K562 (cell line): ENCODE data around the gene TSPAN32. TPM values are rescaled to one million over a fixed set of nuclear protein-coding genes. Genes with fewer than 3 reads are reported as not detected.

Experiments used
- ATAC-seq: fragments of 200-7000 bp; cut with Tn5 transposase; 3 replicates; pipeline ENCODE4 v1.9.1; 2020; ENCODE audit warnings: moderate library complexity
- BruUV-seq: library from RNA; stranded (reverse); fragments of 400-500 nt; replicated peaks from 2 replicates; lab custom pipeline; 2021; lab: Mats Ljungman, UMichigan
- CTCF ChIA-PET: fragments of 300-600 bp; formaldehyde crosslinking; extraction: SDS; loops from one replicate; lab custom pipeline; 2021; ENCODE audit warnings: low intra/inter-chr PET ratio; lab: Yijun Ruan, JAX
- POLR2A ChIA-PET: fragments of 300-600, 350-650 bp; sonication (Branson Sonifier 250); formaldehyde crosslinking; extraction: SDS; loops from one replicate; lab custom pipeline; 2021; ENCODE audit warnings: antibody characterized with exemption, inconsistent platforms; lab: Yijun Ruan, JAX
- DNase-seq, 4 experiments: peaks; one replicate each; pipeline versions ENCODE4 v3.0.0 to v3.0.0-alpha.2; 2011 to 2018; ENCODE audit warnings: low spot score in 3 of 4, mixed read lengths in 3 of 4; ENCODE audit errors: extremely low read depth in 1 of 4
- FAIRE-seq: peaks from 2 replicates; lab custom pipeline; 2011; peaks lifted over from hg19 to GRCh38; lab: Jason Lieb, UNC
- H2AFZ ChIP-seq: 2 replicates; pipeline ENCODE4 v1.6.0; 2011; ENCODE audit warnings: low read depth, low read length, control low read depth, inconsistent platforms
- H3K27ac ChIP-seq: fragments of 200-600 bp; 3 replicates; pipeline ENCODE4 v1.8.0; 2011; ENCODE audit warnings: low read depth, mild to moderate bottlenecking, control low read depth, inconsistent platforms, low read length, moderate library complexity, mixed read lengths; ENCODE audit errors: extremely low read depth
- H3K27me3 ChIP-seq, 2 experiments: fragments of 300-600 bp in 1 of 2; 2 replicates in 1 of 2; 3 replicates in 1 of 2; pipeline versions ENCODE4 v1.6.0 to v1.8.0; 2011; ENCODE audit warnings: inconsistent platforms in 2 of 2, low read length in 2 of 2, mild to moderate bottlenecking in 1 of 2, mixed read lengths in 1 of 2, moderate library complexity in 1 of 2; ENCODE audit not compliant: control insufficient read depth in 2 of 2, insufficient read depth in 2 of 2
- H3K36me3 ChIP-seq: fragments of 300-600 bp; 3 replicates; pipeline ENCODE4 v1.8.0; 2011; ENCODE audit warnings: mild to moderate bottlenecking, low read length, inconsistent platforms; ENCODE audit not compliant: control insufficient read depth, insufficient read depth
- H3K4me1 ChIP-seq, 2 experiments: fragments of 200-600 bp in 1 of 2; replicated peaks in 1 of 2; 2 replicates in 1 of 2; 3 replicates in 1 of 2; pipeline versions ENCODE4 v1.5.1 to v1.8.0; 2011; ENCODE audit warnings: inconsistent platforms in 2 of 2, low read length in 2 of 2, mild to moderate bottlenecking in 1 of 2, mixed read lengths in 1 of 2, moderate library complexity in 1 of 2; ENCODE audit not compliant: control insufficient read depth in 2 of 2, insufficient read depth in 2 of 2
- H3K4me2 ChIP-seq: 2 replicates; pipeline ENCODE4 v1.6.1; 2011; ENCODE audit warnings: low read length, control low read depth, inconsistent platforms, mixed read lengths; ENCODE audit not compliant: insufficient read depth
- H3K4me3 ChIP-seq: fragments of 200-600 bp; sonication (generic), shearing (Covaris generic); 2 replicates; pipeline ENCODE4 v1.5.1; 2016; ENCODE audit warnings: control low read depth, inconsistent platforms
- H3K79me2 ChIP-seq: fragments of 200-600 bp; 3 replicates; pipeline ENCODE4 v1.8.0; 2011; ENCODE audit warnings: low read length, inconsistent platforms; ENCODE audit not compliant: control insufficient read depth, insufficient read depth
- H3K9ac ChIP-seq, 2 experiments: 2 replicates each; pipeline versions ENCODE4 v1.6.0 to v1.6.1; 2011; ENCODE audit warnings: low read depth in 2 of 2, low read length in 2 of 2, control low read depth in 1 of 2, inconsistent platforms in 1 of 2, mild to moderate bottlenecking in 1 of 2, mixed read lengths in 1 of 2; ENCODE audit not compliant: insufficient read depth in 1 of 2
- H3K9me1 ChIP-seq: one replicate; pipeline ENCODE4 v1.6.0; 2011; ENCODE audit warnings: inconsistent platforms, mild to moderate bottlenecking, low read length, moderate library complexity; ENCODE audit not compliant: control insufficient read depth, insufficient read depth
- H3K9me3 ChIP-seq: replicated peaks from 2 replicates; pipeline ENCODE4 v1.5.1; 2011; ENCODE audit warnings: low read depth, low read length, inconsistent platforms; ENCODE audit not compliant: control insufficient read depth, insufficient read depth
- H4K20me1 ChIP-seq: replicated peaks from 2 replicates; pipeline ENCODE4 v1.6.1; 2011; ENCODE audit warnings: low read length, inconsistent platforms, mixed read lengths; ENCODE audit not compliant: control insufficient read depth, insufficient read depth
- BRF1 ChIP-seq: IDR thresholded peaks from 3 replicates; pipeline ENCODE4 v1.6.1; 2011; ENCODE audit warnings: borderline replicate concordance, mild to moderate bottlenecking; ENCODE audit not compliant: insufficient read length; ENCODE audit errors: extremely low read depth
- IRF1 ChIP-seq: sonication (generic); formaldehyde crosslinking; IDR thresholded peaks from 2 replicates; pipeline ENCODE4 v1.8.0; 2022; ENCODE audit warnings: missing genetic modification reagents, mild to moderate bottlenecking, borderline replicate concordance
- SAFB2 ChIP-seq: fragments of 200-400 bp; formaldehyde crosslinking; IDR thresholded peaks from 2 replicates; pipeline ENCODE4 v1.6.1; 2018; ENCODE audit warnings: borderline replicate concordance, low read length, low read depth, moderate library complexity; ENCODE audit not compliant: severe bottlenecking
- SIRT6 ChIP-seq: IDR thresholded peaks from one replicate; pipeline ENCODE4 v1.6.1; 2012; ENCODE audit warnings: low read depth, mild to moderate bottlenecking, control low read depth, inconsistent platforms, low read length, moderate library complexity
- SPI1 ChIP-seq: IDR thresholded peaks from 2 replicates; pipeline ENCODE4 v1.6.1; 2011; ENCODE audit warnings: low read depth, low read length, control low read depth, borderline replicate concordance
- ZMIZ1 ChIP-seq, 2 experiments: fragments of 150-350 bp in 1 of 2; IDR thresholded peaks; 2 replicates each; pipeline ENCODE4 v1.6.1; 2012 to 2016; ENCODE audit warnings: low read depth in 2 of 2, low read length in 2 of 2, mild to moderate bottlenecking in 1 of 2, moderate library complexity in 1 of 2
- WGBS: fragments of 100-300 bp; shearing (Covaris generic); methylation state at CpG from one replicate; pipeline ENCODE4 v1.1.6; 2016; ENCODE audit warnings: low coverage, mixed read lengths; ENCODE audit not compliant: insufficient coverage; ENCODE audit errors: missing lambda C conversion rate; 5-methylcytosine and 5-hydroxymethylcytosine counted together
- in situ Hi-C: fragments of 300-500 bp; cut with MboI; formaldehyde crosslinking; loops from 4 replicates; pipeline ENCODE4 v1.15.0; 2018; ENCODE audit warnings: inconsistent platforms, mixed read lengths
- intact Hi-C: fragments of 100-400 bp; cut with micrococcal nuclease; formaldehyde crosslinking; loops from 2 replicates; pipeline ENCODE4 v1.14.2; 2022
- polyA plus RNA-seq, 8 experiments: library from polyadenylated mRNA; depleted of rRNA in 4 of 8; stranded (reverse) in 5 of 8; unstranded in 3 of 8; fragments of >200 nt; fragmentation: Nextera tagmentation in 2 of 8; fragmentation: Illumina TruSeq in 1 of 8; extraction: Ambion mirVana in 2 of 8; extraction: Trizol in 1 of 8; gene quantifications; 2 replicates each; pipeline versions ENCODE4 v1.2.1 to v1.2.3, GENCODE V29; 2011 to 2014; ENCODE audit warnings: inconsistent platforms in 1 of 8, missing spikeins in 1 of 8
- total RNA-seq, 7 experiments: library from RNA; depleted of rRNA in 6 of 7; stranded (reverse); fragments of >200 nt in 6 of 7; fragmentation: Illumina TruSeq in 2 of 7; extraction: Trizol in 2 of 7; gene quantifications; 2 replicates each; pipeline versions ENCODE4 v1.2.1 to v1.2.3, GENCODE V29; 2011 to 2021; ENCODE audit warnings: low replicate concordance in 1 of 7
- TF ChIP-seq, protein P1 (sequence below): IDR thresholded peaks from 2 replicates; pipeline ENCODE4 v1.6.1; 2016; ENCODE audit warnings: missing genetic modification characterization, missing compliant biosample characterization

TSPAN32 gene
- total and polyA plus RNA-seq, 9 of the 15 experiments (the other 6 are each of a cell fraction or from before 2014, with no cell fraction given): 0.21 to 7.3 (median 2.6) TPM

DNA sequence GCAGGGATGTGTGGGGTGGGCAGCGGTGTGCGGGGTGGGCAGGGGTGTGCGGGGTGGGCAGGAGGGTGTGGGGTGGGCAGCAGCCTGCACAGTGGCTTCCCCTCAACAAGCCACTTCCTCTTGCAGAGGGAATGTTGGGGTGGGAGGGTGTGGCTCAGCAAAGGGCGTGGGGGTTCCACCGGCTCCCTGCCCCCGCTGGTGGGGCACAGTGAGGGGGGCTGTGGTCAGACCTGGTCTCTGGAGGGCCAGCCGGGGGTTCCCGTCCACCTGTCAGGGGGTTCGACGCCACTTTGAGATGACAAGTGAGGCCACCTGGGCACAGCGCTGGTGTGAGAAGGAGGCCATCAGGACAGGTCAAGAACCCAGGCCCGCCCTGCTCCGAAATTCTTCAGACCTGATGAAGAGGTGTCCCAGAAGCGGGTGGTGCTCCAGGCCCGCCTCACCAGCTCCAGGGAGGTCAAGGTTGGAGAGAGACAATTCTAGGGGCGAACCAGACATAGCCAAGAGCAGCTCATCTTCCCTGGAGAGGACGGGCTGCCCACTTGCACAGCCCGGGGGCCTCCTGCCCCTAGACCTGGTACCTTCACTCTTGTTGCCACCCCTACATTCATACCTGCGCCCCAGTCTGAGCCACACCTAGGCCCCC lies 1.4 kb upstream of the TSPAN32 start:
- no peaks in the 10 kb centered on the region for H3K9me1 ChIP-seq
- H3K27ac ChIP-seq: no peak overlapping the region
- no TSS peak for BruUV-seq
- FAIRE-seq (no peak), ATAC-seq (no peak), DNase-seq (no peak)
- no peaks in the 10 kb centered on the region for H3K36me3 ChIP-seq
- H3K4me1 ChIP-seq: peaks cover 49 to 80% of the 10 kb centered on the region in 2 experiments
- no peak overlapping the region; the same call in 1 of the 2 replicates for H3K4me3 ChIP-seq
- no peaks in the 10 kb centered on the region for H3K9me3 ChIP-seq
- no peak overlapping the region for H3K9ac ChIP-seq
- intact Hi-C loops: loop anchor here (10.0 kb wide), 2 partner anchors 234 to 594 kb away; no protein-coding TSS in a partner anchor
- H3K27me3 ChIP-seq: no peaks in the 10 kb centered on the region
- TF ChIP-seq ZMIZ1 (IDR thresholded peaks at IDR 0.05; ENCODE audit: low read depth in 2 of 2, low read length in 2 of 2) (no peak), BRF1 (no peak), SPI1 (peak; percentile 58; the same call in 1 of the 2 replicates), SAFB2 (no peak), SIRT6 (no peak), IRF1 (CRISPR knock-in tag) (no peak)
- TF ChIP-seq, protein P1, sequence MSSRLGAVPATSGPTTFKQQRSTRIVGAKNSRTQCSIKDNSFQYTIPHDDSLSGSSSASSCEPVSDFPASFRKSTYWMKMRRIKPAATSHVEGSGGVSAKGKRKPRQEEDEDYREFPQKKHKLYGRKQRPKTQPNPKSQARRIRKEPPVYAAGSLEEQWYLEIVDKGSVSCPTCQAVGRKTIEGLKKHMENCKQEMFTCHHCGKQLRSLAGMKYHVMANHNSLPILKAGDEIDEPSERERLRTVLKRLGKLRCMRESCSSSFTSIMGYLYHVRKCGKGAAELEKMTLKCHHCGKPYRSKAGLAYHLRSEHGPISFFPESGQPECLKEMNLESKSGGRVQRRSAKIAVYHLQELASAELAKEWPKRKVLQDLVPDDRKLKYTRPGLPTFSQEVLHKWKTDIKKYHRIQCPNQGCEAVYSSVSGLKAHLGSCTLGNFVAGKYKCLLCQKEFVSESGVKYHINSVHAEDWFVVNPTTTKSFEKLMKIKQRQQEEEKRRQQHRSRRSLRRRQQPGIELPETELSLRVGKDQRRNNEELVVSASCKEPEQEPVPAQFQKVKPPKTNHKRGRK: no peak
- no peak overlapping the region for H2AFZ ChIP-seq
- in situ Hi-C loops: no loop called here
- H4K20me1 ChIP-seq: no peaks in the 10 kb centered on the region
- 67% methylated on average over 12 of the region's 19 CpGs for WGBS
- ChIA-PET POLR2A (interaction anchor here (0.6 kb wide), 1 partner anchor 904 kb away, joined by 3 read pairs; no protein-coding TSS in a partner anchor), CTCF (interaction anchor here (0.6 to 3.2 kb wide), 2 partner anchors 103 to 115 kb away, joined by 3 to 21 read pairs; no protein-coding TSS in a partner anchor)
- H3K4me2 ChIP-seq: no peak overlapping the region
- peaks cover 19% of the 10 kb centered on the region; the same call in 2 of the 3 replicates for H3K79me2 ChIP-seq
